K562 (cell line): ENCODE results near the gene ZWINT. TPM values are rescaled to one million over a fixed set of nuclear protein-coding genes. Genes with fewer than 3 reads are reported as not detected.

Experiments
- FOXA3 ChIP-seq, 2 experiments: fragments of 450-650 bp in 1 of 2; sonication (generic) in 1 of 2; formaldehyde crosslinking; IDR thresholded peaks in 1 of 2; conservative IDR thresholded peaks in 1 of 2; 2 replicates each; pipeline versions ENCODE4 v1.4.0 to v1.8.0; 2020 to 2022; ENCODE audit warnings: mild to moderate bottlenecking in 2 of 2, missing genetic modification reagents in 1 of 2
- NEUROD1 ChIP-seq: fragments of 150-350 bp; IDR thresholded peaks from 2 replicates; pipeline ENCODE4 v1.6.1; 2014; ENCODE audit warnings: borderline replicate concordance, low read length, low read depth; ENCODE audit not compliant: partially characterized antibody
- POLR3A ChIP-seq: IDR thresholded peaks from 2 replicates; pipeline ENCODE4 v1.6.1; 2011; ENCODE audit warnings: borderline replicate concordance, mild to moderate bottlenecking, moderate library complexity; ENCODE audit not compliant: insufficient read length, insufficient read depth; ENCODE audit errors: extremely low read depth
- SIN3B ChIP-seq: fragments of 450-650 bp; IDR thresholded peaks from 2 replicates; pipeline ENCODE4 v1.6.1; 2017; ENCODE audit warnings: low read depth, mild to moderate bottlenecking, moderate library complexity
- TAF15 ChIP-seq: fragments of 200-400 bp; formaldehyde crosslinking; IDR thresholded peaks from 2 replicates; pipeline ENCODE4 v1.6.1; 2017; ENCODE audit warnings: mild to moderate bottlenecking, low read depth, low read length, moderate library complexity
- TBP ChIP-seq: optimal IDR thresholded peaks from 2 replicates; pipeline ENCODE3; 2011; ENCODE audit warnings: low read depth, low read length, improper control_type of control experiment
- ZNF146 ChIP-seq: IDR thresholded peaks from one replicate; pipeline ENCODE4 v1.6.1; 2018; ENCODE audit warnings: missing compliant biosample characterization; ENCODE audit not compliant: unreplicated experiment
- ZNF668 ChIP-seq: fragments of 250-450 bp; sonication (Bioruptor Pico); IDR thresholded peaks from 2 replicates; pipeline ENCODE4 v1.8.0; 2022; ENCODE audit warnings: mild to moderate bottlenecking, inconsistent platforms
- polyA plus RNA-seq, 8 experiments: library from polyadenylated mRNA; depleted of rRNA in 4 of 8; stranded (reverse) in 5 of 8; unstranded in 3 of 8; fragments of >200 nt; fragmentation: Nextera tagmentation in 2 of 8; fragmentation: Illumina TruSeq in 1 of 8; extraction: Ambion mirVana in 2 of 8; extraction: Trizol in 1 of 8; gene quantifications; 2 replicates each; pipeline versions ENCODE4 v1.2.1 to v1.2.3, GENCODE V29; 2011 to 2014; ENCODE audit warnings: inconsistent platforms in 1 of 8, missing spikeins in 1 of 8
- total RNA-seq, 7 experiments: library from RNA; depleted of rRNA in 6 of 7; stranded (reverse); fragments of >200 nt in 6 of 7; fragmentation: Illumina TruSeq in 2 of 7; extraction: Trizol in 2 of 7; gene quantifications; 2 replicates each; pipeline versions ENCODE4 v1.2.1 to v1.2.3, GENCODE V29; 2011 to 2021; ENCODE audit warnings: low replicate concordance in 1 of 7
- TF ChIP-seq, protein P1 (sequence below): fragments of 250-450 bp; sonication (Bioruptor Pico); IDR thresholded peaks from 2 replicates; pipeline ENCODE4 v1.8.0; 2022; ENCODE audit warnings: inconsistent platforms
- TF ChIP-seq, protein P2 (sequence below): fragments of 250-450 bp; sonication (Bioruptor Pico); IDR thresholded peaks from 2 replicates; pipeline ENCODE4 v1.9.0; 2021; ENCODE audit warnings: mild to moderate bottlenecking
- TF ChIP-seq, protein P3 (sequence below): fragments of 250-450 bp; sonication (Bioruptor Pico); IDR thresholded peaks from 2 replicates; pipeline ENCODE4 v1.5.0; 2020; ENCODE audit warnings: mild to moderate bottlenecking
- TF ChIP-seq, protein P4 (sequence below): sonication (generic); formaldehyde crosslinking; IDR thresholded peaks from 2 replicates; pipeline ENCODE4 v1.8.1; 2023; ENCODE audit warnings: mild to moderate bottlenecking, missing genetic modification reagents
- TF ChIP-seq, protein P5 (sequence below): fragments of 450-650 bp; IDR thresholded peaks from 2 replicates; pipeline ENCODE4 v1.6.1; 2016; ENCODE audit warnings: low read depth

Gene ZWINT
- total and polyA plus RNA-seq, 9 of the 15 experiments (the other 6 are each of a cell fraction or from before 2014, with no cell fraction given): 122 to 245 (median 160) TPM

DNA sequence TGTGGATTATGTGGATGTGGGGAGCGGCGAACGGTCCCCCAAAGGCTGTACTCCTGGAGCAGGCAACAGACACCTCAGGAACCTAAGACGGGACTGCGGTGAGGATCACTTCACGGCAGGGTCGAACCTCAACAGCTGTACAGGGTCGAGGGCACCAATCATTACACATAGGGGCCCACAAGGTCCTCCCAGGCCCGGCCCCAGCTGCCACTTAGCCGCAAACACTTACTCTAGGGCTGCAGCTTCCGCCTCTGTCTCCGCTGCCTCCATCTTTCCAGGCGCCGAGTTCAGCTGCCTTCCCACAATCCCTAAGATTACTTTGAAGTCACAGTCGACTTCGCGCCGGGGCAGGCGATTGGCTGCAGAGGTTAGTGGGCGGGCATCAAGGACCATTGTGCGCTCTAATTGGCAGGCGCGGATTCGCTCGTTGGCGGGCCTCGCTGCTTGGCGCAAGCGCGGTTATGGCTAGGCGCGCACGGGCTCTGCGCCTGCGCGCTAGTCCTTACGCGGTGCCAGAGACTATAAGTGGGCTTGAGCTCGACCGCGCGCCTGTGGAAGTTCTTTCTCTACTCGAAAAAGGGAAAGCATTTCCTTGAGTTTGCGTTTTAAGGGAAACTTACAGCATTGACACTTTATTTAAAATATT is at the start of gene ZWINT (continued):
- TF ChIP-seq, protein P1, sequence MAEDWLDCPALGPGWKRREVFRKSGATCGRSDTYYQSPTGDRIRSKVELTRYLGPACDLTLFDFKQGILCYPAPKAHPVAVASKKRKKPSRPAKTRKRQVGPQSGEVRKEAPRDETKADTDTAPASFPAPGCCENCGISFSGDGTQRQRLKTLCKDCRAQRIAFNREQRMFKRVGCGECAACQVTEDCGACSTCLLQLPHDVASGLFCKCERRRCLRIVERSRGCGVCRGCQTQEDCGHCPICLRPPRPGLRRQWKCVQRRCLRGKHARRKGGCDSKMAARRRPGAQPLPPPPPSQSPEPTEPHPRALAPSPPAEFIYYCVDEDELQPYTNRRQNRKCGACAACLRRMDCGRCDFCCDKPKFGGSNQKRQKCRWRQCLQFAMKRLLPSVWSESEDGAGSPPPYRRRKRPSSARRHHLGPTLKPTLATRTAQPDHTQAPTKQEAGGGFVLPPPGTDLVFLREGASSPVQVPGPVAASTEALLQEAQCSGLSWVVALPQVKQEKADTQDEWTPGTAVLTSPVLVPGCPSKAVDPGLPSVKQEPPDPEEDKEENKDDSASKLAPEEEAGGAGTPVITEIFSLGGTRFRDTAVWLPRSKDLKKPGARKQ: no peak
- TF ChIP-seq, protein P2, sequence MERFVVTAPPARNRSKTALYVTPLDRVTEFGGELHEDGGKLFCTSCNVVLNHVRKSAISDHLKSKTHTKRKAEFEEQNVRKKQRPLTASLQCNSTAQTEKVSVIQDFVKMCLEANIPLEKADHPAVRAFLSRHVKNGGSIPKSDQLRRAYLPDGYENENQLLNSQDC (CRISPR knock-in tag): no peak
- TF ChIP-seq SIN3B (peak; percentile 89), ZNF668 (CRISPR knock-in tag) (no peak), TAF15 (no peak), ZNF146 (CRISPR knock-in tag) (no peak), TBP (peak; percentile 85), POLR3A (no peak), NEUROD1 (peak; percentile 83), FOXA3 (CRISPR knock-in tag; conservative IDR thresholded peaks at IDR 0.05 in 1 of 2, IDR thresholded peaks at IDR 0.05 in 1 of 2) (no peak)
- TF ChIP-seq, protein P3, sequence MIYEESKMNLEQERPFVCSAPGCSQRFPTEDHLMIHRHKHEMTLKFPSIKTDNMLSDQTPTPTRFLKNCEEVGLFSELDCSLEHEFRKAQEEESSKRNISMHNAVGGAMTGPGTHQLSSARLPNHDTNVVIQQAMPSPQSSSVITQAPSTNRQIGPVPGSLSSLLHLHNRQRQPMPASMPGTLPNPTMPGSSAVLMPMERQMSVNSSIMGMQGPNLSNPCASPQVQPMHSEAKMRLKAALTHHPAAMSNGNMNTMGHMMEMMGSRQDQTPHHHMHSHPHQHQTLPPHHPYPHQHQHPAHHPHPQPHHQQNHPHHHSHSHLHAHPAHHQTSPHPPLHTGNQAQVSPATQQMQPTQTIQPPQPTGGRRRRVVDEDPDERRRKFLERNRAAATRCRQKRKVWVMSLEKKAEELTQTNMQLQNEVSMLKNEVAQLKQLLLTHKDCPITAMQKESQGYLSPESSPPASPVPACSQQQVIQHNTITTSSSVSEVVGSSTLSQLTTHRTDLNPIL (CRISPR knock-in tag): no peak
- TF ChIP-seq, protein P4, sequence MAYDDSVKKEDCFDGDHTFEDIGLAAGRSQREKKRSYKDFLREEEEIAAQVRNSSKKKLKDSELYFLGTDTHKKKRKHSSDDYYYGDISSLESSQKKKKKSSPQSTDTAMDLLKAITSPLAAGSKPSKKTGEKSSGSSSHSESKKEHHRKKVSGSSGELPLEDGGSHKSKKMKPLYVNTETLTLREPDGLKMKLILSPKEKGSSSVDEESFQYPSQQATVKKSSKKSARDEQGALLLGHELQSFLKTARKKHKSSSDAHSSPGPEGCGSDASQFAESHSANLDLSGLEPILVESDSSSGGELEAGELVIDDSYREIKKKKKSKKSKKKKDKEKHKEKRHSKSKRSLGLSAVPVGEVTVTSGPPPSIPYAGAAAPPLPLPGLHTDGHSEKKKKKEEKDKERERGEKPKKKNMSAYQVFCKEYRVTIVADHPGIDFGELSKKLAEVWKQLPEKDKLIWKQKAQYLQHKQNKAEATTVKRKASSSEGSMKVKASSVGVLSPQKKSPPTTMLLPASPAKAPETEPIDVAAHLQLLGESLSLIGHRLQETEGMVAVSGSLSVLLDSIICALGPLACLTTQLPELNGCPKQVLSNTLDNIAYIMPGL (CRISPR knock-in tag): no peak
- TF ChIP-seq, protein P5, sequence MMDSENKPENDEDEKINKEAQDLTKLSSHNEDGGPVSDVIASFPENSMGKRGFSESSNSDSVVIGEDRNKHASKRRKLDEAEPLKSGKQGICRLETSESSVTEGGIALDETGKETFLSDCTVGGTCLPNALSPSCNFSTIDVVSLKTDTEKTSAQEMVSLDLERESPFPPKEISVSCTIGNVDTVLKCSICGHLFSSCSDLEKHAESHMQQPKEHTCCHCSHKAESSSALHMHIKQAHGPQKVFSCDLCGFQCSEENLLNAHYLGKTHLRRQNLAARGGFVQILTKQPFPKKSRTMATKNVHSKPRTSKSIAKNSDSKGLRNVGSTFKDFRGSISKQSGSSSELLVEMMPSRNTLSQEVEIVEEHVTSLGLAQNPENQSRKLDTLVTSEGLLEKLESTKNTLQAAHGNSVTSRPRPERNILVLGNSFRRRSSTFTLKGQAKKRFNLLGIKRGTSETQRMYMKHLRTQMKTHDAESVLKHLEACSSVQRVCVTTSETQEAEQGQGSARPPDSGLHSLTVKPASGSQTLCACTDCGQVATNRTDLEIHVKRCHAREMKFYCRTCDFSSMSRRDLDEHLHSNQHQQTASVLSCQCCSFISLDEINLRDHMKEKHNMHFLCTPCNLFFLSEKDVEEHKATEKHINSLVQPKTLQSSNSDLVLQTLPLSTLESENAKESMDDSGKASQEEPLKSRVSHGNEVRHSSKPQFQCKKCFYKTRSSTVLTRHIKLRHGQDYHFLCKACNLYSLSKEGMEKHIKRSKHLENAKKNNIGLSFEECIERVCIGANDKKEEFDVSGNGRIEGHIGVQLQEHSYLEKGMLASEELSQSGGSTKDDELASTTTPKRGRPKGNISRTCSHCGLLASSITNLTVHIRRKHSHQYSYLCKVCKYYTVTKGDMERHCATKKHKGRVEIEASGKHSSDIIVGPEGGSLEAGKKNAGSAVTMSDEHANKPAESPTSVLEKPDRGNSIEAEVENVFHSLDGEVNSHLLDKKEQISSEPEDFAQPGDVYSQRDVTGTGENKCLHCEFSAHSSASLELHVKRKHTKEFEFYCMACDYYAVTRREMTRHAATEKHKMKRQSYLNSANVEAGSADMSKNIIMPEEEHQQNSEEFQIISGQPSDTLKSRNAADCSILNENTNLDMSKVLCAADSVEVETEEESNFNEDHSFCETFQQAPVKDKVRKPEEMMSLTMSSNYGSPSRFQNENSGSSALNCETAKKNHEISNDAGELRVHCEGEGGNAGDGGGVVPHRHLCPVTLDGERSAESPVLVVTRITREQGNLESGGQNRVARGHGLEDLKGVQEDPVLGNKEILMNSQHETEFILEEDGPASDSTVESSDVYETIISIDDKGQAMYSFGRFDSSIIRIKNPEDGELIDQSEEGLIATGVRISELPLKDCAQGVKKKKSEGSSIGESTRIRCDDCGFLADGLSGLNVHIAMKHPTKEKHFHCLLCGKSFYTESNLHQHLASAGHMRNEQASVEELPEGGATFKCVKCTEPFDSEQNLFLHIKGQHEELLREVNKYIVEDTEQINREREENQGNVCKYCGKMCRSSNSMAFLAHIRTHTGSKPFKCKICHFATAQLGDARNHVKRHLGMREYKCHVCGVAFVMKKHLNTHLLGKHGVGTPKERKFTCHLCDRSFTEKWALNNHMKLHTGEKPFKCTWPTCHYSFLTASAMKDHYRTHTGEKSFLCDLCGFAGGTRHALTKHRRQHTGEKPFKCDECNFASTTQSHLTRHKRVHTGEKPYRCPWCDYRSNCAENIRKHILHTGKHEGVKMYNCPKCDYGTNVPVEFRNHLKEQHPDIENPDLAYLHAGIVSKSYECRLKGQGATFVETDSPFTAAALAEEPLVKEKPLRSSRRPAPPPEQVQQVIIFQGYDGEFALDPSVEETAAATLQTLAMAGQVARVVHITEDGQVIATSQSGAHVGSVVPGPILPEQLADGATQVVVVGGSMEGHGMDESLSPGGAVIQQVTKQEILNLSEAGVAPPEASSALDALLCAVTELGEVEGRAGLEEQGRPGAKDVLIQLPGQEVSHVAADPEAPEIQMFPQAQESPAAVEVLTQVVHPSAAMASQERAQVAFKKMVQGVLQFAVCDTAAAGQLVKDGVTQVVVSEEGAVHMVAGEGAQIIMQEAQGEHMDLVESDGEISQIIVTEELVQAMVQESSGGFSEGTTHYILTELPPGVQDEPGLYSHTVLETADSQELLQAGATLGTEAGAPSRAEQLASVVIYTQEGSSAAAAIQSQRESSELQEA: no peak
